ENCODE measurements around the gene MGAT5.

- TF ChIP-seq CTCF (conservative IDR thresholded peaks at IDR 0.05) (no peak), ZFX (IDR thresholded peaks at IDR 0.05) (no peak)
Observed at GRCh38 chr2:134337631-134338030, 83.8 kb downstream of the MGAT5 start.
